ENCODE results near the gene ECEL1.

The ECEL1 gene

GRCh38 chr2:232476791-232477190 lies 10.8 kb downstream of the ECEL1 start:
- Histone ChIP-seq H3K4me2 (ENCODE audit: insufficient read depth, low read length) (no peak overlapping the region), H3K4me1 (ENCODE audit: insufficient read depth, low read length) (no peaks in the 10 kb centered on the region), H3K36me3 (ENCODE audit: insufficient read depth, low read length) (no peaks in the 10 kb centered on the region), H2AFZ (ENCODE audit: low read depth, low read length) (no peak overlapping the region), H3K9ac (ENCODE audit: low read depth, low read length) (no peak overlapping the region), H3K4me3 (ENCODE audit: low read depth in 1 of 2, low read length in 2 of 2) (no peak overlapping the region), H3K27me3 (ENCODE audit: insufficient read depth, low read length, poor library complexity) (peaks cover 9% of the 10 kb centered on the region), H4K20me1 (ENCODE audit: insufficient read depth, low read length) (no peaks in the 10 kb centered on the region; the same call in 1 of the 2 replicates), H3K79me2 (ENCODE audit: insufficient read depth, low read length) (no peaks in the 10 kb centered on the region), H3K27ac (ENCODE audit: low read length) (no peak overlapping the region), H3K9me3 (ENCODE audit: insufficient read depth, low read length, severe bottlenecking) (no peaks in the 10 kb centered on the region)
- TF ChIP-seq EZH2 (IDR thresholded peaks at IDR 0.05; ENCODE audit: borderline replicate concordance, low read depth, low read length, severe bottlenecking) (no peak), CTCF (IDR thresholded peaks at IDR 0.05; ENCODE audit: borderline replicate concordance, extremely low read depth, low read length, poor library complexity, severe bottlenecking) (no peak)
- DNase-seq (no peak), ATAC-seq (ENCODE audit: insufficient read depth, low read depth) (no peak)

GRCh38 chr2:232476045-232476444 lies 11.6 kb downstream of the ECEL1 start:
- Histone ChIP-seq H3K27me3 (ENCODE audit: insufficient read depth, low read length, poor library complexity) (peaks cover 9% of the 10 kb centered on the region), H3K4me3 (ENCODE audit: low read depth in 1 of 2, low read length in 2 of 2) (no peak overlapping the region), H3K9me3 (ENCODE audit: insufficient read depth, low read length, severe bottlenecking) (no peaks in the 10 kb centered on the region), H2AFZ (ENCODE audit: low read depth, low read length) (no peak overlapping the region), H3K4me2 (ENCODE audit: insufficient read depth, low read length) (no peak overlapping the region), H3K79me2 (ENCODE audit: insufficient read depth, low read length) (no peaks in the 10 kb centered on the region), H4K20me1 (ENCODE audit: insufficient read depth, low read length) (no peaks in the 10 kb centered on the region; the same call in 1 of the 2 replicates), H3K36me3 (ENCODE audit: insufficient read depth, low read length) (no peaks in the 10 kb centered on the region), H3K9ac (ENCODE audit: low read depth, low read length) (no peak overlapping the region), H3K27ac (ENCODE audit: low read length) (no peak overlapping the region), H3K4me1 (ENCODE audit: insufficient read depth, low read length) (no peaks in the 10 kb centered on the region)
- no peak for ATAC-seq (ENCODE audit: insufficient read depth, low read depth)
- DNase-seq: no peak
- TF ChIP-seq EZH2 (IDR thresholded peaks at IDR 0.05; ENCODE audit: borderline replicate concordance, low read depth, low read length, severe bottlenecking): no peak
- no peak for TF ChIP-seq CTCF (IDR thresholded peaks at IDR 0.05; ENCODE audit: borderline replicate concordance, extremely low read depth, low read length, poor library complexity, severe bottlenecking)

GRCh38 chr2:232473467-232473890 lies 14.2 kb downstream of the ECEL1 start:
- Histone ChIP-seq H3K79me2 (ENCODE audit: insufficient read depth, low read length) (no peaks in the 10 kb centered on the region), H3K4me3 (ENCODE audit: low read depth in 1 of 2, low read length in 2 of 2) (no peak overlapping the region), H3K4me1 (ENCODE audit: insufficient read depth, low read length) (no peaks in the 10 kb centered on the region), H3K27ac (ENCODE audit: low read length) (no peak overlapping the region), H2AFZ (ENCODE audit: low read depth, low read length) (no peak overlapping the region), H3K36me3 (ENCODE audit: insufficient read depth, low read length) (no peaks in the 10 kb centered on the region), H3K4me2 (ENCODE audit: insufficient read depth, low read length) (no peak overlapping the region), H3K27me3 (ENCODE audit: insufficient read depth, low read length, poor library complexity) (peaks cover 16% of the 10 kb centered on the region), H3K9ac (ENCODE audit: low read depth, low read length) (no peak overlapping the region), H4K20me1 (ENCODE audit: insufficient read depth, low read length) (no peaks in the 10 kb centered on the region), H3K9me3 (ENCODE audit: insufficient read depth, low read length, severe bottlenecking) (no peaks in the 10 kb centered on the region)
- TF ChIP-seq EZH2 (IDR thresholded peaks at IDR 0.05; ENCODE audit: borderline replicate concordance, low read depth, low read length, severe bottlenecking) (no peak), CTCF (IDR thresholded peaks at IDR 0.05; ENCODE audit: borderline replicate concordance, extremely low read depth, low read length, poor library complexity, severe bottlenecking) (no peak)
- no peak for DNase-seq
- no peak for ATAC-seq (ENCODE audit: insufficient read depth, low read depth)

- ATAC-seq (ENCODE audit: insufficient read depth, low read depth) (no peak), DNase-seq (no peak)
- no peak overlapping the region for H3K4me2 ChIP-seq (ENCODE audit: insufficient read depth, low read length)
- H3K4me1 ChIP-seq (ENCODE audit: insufficient read depth, low read length): no peaks in the 10 kb centered on the region
- H3K27me3 ChIP-seq (ENCODE audit: insufficient read depth, low read length, poor library complexity): peaks cover 7% of the 10 kb centered on the region
- no peak overlapping the region for H3K4me3 ChIP-seq (ENCODE audit: low read depth in 1 of 2, low read length in 2 of 2)
- TF ChIP-seq EZH2 (IDR thresholded peaks at IDR 0.05; ENCODE audit: borderline replicate concordance, low read depth, low read length, severe bottlenecking) (no peak), CTCF (IDR thresholded peaks at IDR 0.05; ENCODE audit: borderline replicate concordance, extremely low read depth, low read length, poor library complexity, severe bottlenecking) (no peak)
- H4K20me1 ChIP-seq (ENCODE audit: insufficient read depth, low read length): no peaks in the 10 kb centered on the region
- H3K9me3 ChIP-seq (ENCODE audit: insufficient read depth, low read length, severe bottlenecking): no peaks in the 10 kb centered on the region
- no peaks in the 10 kb centered on the region for H3K79me2 ChIP-seq (ENCODE audit: insufficient read depth, low read length)
- H3K9ac ChIP-seq (ENCODE audit: low read depth, low read length): no peak overlapping the region
- H3K36me3 ChIP-seq (ENCODE audit: insufficient read depth, low read length): no peaks in the 10 kb centered on the region
- no peak overlapping the region for H3K27ac ChIP-seq (ENCODE audit: low read length)
- no peak overlapping the region for H2AFZ ChIP-seq (ENCODE audit: low read depth, low read length)
Measured at GRCh38 chr2:232466221-232466620, 21.4 kb downstream of the ECEL1 start.

Data from DND-41 (cell line).